DMS79 (cell line): ENCODE measurements around the gene KCNK17.

ENCODE experiments used
- DNase-seq: peaks from one replicate; lab custom pipeline; 2025; lab: John Stamatoyannopoulos, UW

KCNK17 gene

DNA sequence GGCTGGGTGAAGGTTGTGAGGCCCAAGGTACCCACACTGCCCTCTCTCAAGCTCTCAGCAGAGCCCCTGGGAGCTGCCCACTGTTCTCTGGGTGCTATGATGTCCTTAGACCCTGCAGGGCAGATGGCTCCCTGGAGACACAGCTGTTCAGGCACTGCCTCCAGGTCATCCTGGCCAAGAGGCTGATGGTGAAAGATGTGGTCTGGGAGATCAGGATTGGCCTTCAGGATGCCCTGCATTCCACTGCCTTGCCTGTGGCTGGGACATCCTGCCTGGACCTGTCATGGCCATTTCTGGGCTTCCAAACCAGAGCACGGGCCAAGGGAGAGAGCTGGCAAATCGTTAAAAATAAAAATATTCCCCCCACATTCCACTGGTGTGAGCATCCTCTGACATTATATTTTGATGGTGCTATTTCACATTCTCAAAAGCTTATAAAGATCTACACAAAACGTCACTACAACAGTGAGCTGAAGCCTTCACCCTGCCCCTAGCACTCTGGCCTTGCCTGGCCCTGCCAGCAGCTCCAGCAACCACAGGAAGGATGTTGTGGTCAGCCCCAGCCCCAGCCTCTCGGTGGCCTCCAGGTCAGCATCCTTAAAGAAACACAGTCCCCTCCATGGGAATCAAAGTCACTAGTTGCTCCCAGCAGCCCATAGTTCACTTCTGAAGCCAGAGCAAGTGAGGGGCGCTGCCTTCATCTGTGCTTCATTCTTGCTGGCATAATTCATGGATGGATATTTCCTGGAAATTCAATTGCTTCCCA is 21.7 kb upstream of the KCNK17 start:
- DNase-seq: no peak

DNA sequence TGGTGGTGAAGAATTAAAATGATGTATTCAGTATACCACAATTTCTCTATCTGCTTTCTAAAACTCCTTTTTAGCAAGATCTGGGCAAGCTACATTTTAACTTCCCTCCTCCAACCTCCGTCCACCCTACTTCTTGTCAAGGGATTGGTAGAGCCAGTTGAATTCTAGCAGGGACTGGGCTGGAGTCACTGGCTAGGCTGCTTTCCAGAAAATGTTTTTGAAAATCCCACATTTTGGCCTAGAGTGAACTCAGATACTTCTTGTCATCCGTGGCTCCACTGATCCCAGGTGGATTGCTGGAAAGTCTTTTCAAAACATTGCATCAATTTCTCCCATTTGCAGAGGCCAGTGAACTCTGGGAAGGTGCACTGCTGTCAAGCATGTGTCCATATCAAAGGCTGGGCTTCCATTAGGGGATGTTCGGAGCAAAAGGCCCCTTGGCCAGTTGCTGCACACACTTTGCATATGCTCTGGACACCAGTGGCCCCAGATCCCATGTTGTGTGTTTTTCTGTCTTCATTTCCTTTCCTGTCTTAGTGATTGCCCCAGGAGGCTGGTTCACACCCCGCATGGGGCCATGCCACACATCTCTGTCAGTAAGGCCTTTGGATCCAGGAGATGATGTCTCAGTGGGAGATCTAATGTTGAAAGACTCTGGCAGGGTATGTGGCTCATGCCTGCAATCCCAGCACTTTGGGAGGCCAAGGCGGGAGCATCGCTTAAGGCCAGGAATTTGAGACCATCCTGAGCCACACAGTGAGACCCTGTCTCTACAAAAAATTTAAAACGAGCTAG is 19.6 kb upstream of the KCNK17 start:
- DNase-seq: no peak

DNA sequence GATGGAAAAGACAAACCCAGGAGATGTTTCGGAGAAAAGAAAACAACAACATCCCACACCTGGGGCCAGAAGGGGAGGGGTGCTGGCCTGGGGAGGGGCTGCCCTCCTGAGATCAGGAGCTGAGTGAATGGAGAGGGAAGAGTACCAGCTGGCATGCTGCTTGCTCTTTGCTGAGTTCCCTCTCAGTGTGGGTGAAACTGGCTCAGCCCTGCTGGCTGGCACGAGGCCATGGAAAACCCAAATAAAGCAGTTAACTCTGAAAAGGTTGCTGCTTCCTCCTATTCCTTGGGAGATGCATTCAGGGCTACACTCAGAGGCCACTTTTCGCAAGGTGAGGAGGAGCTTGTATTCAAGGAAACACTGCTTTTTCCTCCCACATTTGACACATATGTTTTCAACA is 16.3 kb upstream of the KCNK17 start:
- peak; percentile 88 for DNase-seq

DNA sequence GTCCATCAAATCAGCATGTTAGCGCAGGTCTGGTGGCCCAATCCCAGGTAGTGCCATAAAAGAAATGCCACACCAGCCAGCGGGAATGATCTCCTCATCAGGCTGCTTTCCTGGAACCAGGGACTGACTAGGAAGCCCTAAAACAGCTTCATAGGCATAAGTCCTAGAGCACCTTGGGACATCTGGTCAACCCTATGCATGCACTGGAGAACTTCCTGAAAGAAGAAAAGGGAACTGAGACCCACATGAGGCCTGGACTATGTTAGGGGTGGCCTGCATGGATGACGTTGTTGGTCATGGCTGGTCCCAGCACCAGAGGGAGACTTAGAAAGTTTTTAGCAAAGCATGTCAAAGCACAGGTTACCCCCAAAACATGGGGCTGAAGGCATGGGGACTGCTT is 15.8 kb upstream of the KCNK17 start:
- no peak for DNase-seq

DNA sequence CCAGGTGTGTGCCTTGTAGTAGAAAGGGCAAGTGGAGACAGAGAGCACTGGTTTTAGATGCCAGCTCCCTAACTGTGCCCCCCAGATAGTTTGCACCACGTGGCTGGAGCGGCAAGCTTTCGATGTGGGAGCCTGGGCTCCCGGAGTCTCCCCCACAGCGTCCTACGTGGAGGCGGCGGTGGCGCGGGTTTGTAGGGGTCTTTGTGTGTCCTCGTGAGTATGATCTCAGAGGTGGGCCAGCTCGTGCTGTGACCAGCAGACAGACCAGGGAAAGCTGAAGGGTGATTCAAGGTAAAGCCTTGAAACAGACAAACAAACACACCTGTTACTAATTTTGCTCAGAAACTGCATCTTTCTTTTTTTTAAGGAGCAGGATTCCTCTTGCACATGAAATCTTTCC is 13.8 kb upstream of the KCNK17 start:
- no peak for DNase-seq

DNA sequence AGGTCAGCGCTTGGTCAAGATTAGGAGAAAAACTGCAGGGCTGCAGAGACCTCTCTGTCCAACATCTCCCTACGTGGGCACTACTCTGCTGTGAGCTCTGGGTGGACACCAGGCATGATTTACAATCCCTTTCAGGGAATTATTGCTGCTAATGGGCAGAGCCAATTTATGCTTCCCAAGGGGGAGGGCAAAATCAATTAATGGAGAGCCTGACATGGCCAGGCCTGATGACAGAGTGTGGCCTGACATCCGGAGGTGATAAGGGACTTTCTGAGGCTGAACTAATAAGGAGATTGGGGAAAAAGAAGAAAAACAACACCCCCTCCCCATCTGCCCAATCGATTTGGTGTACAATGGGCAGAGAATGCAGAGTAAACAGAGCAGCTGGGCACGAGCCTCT is 13.3 kb upstream of the KCNK17 start:
- DNase-seq: no peak

DNA sequence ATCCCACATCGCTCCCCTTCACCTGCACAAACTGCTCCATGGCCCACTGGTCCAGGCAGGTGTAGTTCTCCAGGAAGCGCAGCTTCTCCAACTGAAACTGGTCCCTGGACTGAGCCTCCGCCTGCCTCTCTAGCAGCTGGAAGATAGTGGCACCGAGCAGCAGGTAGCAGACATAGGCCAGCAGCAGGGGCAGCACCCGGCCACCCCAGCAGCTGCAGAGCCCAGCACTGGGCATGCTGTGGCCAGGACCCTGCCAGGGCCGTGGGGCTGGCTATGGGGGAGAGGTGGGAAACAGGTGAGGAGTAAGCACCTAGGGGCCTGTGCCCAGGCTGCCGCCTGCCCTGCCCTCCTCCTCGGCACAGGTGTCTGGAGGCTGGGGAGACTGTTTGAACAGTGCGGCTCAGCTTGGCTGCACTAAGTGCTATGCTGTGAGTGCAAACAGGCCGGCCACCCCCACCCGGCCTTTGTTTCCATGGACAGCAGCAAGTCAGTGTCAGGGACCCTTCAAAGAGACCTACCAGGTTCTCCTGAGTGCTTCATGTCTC is 8.2 kb upstream of the KCNK17 start, which contains the start of gene KCNK16:
Gene KCNK16, minus strand, starts transcription at position 397 of the 545 bp plus-strand sequence. Its CDS starts 162 bp downstream, at position 235.
- DNase-seq: no peak

DNA sequence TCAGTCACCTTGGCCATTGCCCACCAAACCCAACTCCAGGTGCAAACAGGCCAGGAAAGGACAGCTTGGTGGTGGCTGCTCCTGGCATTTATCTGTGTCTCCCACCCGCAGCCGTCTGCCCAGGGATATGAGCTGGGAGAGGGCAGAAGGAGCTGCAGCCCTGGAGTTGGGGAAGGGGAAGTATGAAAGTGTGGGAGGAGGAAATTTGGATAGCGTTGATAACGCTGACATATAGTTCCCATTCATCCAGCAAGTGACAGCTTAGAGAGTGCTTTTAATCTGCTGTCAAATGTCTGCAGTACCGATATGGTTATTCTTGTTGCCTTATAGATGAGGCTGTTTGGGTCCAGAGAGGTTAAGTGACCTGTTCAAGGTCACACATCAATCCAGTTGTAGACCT is 7.5 kb upstream of the KCNK17 start:
- DNase-seq: no peak

DNA sequence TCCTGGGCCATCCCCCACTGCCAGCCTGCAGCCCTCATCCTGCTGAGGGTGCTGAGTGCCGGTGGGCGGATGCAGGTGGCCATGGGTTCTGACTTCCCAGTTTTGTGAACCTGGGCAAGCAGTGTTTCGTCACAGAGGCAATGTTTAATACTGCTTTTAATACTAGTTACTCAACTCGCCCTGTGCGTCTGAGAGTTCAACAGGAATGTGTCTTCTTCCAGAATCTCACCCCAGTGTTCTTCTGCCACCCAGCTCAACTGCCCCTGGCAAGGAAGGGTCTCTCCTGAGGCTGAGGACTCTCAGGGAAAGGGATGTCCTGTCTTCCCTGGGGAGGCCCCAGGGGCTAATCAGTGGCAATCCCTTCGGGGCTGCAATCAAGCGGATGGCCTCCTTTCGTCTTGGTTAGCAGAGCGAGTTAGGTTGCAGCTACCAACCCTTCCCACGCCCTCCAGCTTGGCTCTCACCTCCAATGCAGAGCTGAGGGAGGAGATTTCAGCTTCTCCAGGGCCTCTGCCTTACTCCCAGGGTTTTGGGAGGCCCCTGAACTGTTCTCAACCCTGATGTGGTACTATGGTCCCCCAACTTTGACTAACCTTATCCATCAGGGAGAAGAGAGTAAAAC is 6.3 kb upstream of the KCNK17 start:
- no peak for DNase-seq

DNA sequence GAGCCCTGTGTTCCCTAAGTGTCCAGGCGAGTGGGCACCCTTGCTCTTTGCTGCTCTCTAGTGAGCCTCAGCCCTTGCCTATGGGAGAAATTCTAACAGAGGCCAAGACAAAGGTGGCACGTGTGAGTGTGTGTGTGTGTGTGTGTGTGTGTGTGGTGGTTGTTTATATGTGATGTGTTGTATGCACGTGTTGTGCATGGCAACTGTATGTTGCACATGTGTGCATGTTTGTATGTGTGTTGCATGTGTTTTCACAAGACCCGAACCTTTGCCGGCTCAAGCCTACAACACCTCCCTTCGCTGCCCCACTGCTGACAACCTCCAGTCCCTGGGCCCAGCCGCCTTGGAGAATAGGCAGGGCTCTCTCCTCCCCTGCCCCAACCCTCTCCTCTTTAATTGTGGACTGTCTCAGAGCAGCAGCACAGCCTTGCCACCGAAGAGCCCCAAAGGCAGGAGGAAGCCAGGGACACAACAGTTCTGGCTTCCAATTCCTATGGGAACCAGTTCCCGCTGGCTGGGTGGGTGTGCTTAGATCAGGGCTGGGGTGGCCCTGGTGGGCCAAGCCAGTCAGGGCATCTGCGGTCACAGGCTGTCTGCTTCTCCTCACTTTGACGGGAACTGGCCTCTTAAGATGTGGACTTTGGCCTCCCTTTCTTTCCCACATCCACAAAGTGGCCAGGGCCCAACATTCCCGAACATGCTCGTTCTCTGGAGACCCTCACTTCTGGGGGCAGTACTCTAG is 5.6 kb upstream of the KCNK17 start:
- no peak for DNase-seq

DNA sequence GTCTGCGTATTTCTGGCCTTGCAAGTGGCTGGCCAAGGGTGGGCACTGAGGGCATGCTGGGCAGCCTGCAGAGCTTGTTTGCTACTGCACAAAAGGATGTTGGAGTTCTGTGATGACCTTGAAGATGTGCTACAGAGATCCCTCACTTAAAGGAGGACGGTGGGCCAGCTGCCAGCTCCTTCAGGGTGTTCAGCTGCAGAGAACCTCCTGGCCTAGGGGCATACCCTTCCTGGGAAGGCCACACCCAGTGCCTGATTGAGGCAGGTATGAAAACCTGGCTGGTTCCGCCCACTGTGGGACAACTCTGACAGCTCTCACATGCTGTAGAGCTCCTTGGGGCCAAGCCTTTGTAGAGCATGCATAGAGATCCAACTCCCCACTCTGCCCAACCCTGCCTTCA is 3.0 kb upstream of the KCNK17 start:
- no peak for DNase-seq

DNA sequence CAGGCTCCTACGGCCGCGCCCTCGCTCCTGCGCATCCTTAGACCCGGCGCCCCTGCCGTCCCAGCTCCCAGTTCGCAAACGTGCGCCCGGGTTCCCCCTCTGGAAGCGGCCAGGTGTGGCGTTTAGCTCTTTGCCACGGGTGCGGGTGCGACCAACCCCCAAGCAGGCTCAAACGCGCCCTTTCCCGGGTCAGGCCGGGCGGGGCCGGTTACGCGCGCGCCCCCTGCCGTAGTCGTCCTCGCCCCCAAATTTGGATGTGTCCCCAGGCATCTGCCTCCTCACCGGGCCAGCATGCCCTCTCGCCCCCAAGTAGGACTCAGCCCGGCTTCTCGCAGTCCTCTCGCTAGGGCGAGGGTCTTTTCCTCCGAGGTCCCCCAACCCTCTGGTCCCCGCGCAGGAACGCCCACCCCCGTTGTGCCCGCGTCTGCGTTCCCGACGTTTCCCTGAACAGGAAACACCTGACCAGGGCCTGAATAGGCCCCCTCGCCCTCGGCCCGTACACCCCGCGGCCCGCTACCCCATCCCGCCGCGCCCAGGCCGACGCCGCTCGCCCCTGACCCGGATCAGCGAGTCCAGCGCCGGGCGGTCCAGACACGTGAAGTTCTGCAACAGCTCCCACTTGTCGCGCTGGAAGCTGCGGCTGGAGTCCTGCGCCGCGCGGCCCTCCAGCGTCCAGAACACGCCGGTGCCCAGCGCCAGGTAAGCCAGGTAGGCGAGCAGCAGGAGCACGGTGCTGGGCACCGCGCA is 520 bp downstream of the KCNK17 start:
- DNase-seq: peak; percentile 45

DNA sequence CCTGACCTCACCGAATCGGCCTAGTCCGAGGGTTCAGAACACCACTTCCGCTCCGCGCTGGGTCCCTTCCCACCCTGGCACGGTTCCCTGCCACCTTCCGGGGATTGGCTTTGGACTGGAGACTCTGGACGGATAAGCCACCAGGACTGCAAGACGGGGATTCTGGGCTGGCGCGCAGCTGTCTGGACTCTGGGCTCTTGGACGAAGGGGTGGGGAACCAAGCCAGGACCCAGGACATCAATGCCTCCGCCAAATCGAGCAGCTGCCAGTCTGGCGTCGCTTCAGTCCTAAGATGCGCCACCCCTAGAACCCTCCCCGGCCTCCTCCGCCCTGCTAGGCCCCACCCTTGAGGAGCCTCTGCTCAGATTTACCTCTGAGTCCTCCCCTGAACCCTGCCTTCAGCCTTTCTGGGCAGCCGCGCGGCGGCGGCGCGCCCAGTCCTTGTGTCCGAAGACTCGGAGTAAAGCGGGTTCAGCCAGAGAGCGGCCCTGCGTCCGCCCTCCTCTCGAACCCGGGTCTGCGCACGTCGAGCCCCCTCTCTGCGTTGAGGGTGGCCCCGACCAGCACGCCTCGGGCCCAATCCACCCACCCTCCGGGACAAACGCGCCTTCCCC is 1.2 kb downstream of the KCNK17 start:
- peak; percentile 10 for DNase-seq

DNA sequence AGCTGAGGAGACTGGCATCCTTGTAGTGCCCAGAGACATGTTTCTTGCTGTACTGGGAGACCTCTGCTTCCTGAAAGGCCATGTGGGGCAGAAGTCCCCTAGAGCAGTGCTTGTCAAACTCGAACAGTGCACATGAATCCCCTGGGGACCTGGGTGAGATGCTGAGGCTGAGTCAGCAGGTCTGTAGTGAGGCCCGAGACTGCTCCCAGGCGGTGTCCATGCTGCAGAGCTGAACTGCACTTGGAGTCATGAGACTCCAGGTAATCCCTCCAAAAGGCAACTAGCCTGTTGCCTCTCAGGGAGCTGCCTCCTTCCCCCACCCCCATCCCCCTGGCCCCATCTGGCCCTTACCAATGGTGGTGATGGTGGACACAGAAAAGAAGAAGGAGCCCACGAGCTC is 3.7 kb downstream of the KCNK17 start:
- no peak for DNase-seq

DNA sequence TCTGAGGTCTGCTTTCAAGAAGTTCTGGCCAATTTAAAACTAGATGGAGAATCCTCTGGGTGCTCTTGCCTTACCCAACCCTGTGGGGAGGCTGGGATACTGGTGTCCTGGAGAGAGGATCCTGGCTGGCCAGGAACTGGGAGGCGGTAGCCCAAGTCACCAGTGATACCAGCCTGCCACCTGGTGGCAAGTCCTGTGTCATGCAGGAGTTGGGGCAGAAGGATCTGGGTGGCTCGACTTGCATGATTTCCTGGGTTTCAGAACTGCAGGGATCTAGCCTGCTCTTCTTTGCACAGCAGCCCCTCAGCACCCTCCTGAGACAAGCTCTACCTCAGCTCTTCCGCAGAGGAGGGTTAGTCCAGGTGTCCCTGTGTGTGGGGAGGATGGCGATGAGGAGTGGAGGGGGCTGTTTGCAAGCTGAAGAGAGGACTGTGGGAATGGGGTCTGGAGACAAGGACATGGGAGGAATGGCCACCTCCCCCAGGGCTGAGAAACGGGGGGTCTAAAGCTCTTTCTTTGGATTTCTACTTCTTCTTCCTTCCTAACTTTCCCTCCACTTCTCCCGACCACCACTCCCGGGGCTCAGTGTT is 4.2 kb downstream of the KCNK17 start:
- peak; percentile 62 for DNase-seq

DNA sequence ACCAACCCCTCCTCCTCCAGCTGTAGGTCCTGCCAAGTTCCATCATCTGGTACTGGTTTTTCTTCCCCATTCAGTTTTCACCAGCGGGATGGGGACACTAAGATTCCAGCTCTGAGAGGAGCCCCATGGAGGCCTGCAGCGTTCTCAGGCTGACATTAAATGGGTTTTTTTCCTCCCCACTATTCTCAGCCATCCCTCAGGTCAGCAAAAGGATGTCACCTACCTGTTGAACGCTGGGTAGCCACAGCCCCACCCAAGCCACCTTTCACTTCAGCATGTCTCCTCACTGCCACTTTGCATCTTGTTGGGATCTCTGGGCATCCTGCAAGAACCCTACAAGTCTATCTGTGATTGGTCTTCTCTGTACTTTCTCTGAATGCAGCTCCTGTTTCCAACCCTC is 6.8 kb downstream of the KCNK17 start:
- no peak for DNase-seq

DNA sequence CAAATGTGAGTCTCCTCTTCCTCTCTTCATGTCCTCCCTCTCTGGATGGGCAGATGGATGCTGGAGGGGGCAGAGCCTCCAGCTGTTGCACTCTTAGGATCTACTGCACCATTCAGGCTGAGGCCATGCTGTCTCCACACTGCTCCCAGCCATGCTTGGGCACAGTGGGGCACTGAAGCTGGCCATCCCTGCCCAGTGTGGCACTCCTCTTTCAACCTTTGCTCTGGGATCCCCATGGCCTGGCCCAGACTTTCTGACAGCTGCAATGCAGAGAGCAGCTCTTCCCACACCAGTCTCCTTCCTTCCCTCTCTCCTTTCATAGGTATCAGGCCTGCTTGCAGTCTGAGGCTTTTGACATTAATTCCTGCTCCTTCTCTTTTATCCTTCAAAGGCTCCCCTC is 9.3 kb downstream of the KCNK17 start:
- DNase-seq: no peak

DNA sequence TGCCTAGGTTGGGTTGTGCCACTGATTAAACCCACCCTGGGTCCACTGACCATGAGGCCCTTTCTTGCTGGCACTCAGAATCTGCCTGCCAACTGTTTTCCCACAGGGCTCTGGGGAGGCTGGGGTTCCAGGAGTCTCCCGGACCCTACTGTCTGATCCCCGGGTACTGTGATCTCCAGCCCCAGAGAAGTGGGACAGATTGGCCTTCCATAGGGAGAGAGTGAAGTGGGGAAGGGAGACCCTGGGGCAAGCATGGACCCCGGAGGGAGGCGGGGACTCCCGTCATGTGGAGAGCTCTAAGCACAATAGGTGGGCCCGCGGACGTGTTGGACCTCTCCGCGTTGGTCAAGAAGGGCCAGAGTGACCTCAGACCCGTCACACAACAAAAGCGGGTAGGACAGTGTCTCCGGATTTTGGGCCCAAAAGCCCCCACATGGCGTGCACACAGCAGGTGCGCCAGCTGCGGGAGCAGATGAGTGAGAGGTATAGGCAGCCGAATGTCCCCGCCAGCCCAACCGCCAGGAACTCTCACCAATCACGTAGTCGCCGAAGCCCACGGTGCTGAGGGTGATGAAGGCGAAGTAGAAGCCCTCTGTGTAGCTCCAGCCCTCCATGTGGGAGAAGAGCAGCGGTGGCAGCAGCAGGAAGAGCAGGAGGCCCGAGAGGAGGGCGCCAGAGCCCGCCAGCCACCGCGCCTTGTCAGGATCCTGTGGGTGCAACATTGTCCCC is 10.6 kb downstream of the KCNK17 start:
- DNase-seq: no peak

DNA sequence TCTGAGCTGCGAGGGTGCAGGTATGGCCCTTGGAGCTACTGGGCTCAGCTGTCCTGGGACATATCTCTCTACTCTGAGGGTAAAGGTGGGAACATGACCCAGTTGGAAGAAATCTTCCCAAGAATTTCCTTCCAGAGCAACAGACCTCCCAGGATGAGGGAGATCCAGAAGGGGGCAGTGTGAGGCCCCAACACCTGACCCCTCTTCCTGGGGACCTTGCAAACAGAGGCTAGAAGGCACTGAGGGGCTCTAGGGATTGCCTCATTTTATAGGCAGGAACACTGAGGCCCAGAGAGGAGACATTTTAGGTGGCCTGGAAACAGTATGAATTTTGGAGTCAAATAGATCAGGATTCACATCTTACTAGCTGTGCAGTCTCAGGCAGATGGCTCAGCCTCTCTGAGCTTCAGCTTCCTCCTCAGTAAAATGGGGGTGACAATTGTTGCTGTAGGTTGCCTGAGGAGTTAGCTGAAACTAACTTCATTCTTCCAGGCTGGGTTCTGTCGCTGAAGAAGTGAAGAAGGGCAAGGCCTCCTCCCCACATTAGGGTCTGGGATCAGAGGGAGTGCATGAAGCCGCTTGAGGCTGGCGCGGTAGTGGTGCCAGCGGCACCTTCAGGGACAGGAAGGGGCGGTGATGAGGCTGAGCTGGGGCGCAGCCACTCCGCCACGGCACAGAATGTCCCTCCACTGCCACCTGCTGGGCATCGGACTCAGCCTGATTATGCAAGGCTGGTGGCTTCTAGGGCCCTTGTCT is 11.4 kb downstream of the KCNK17 start:
- no peak for DNase-seq
